Inflammatory macrophage treated with lipopolysaccharide for 4 hours (primary cell): Measurements from ENCODE around the gene CD207.

Experiments used
- DNase-seq: peaks from one replicate; pipeline ENCODE4 v3.0.0-alpha.2; 2020

Gene CD207

GRCh38 chr2:70828914-70829824 lies 6.4 kb downstream of the CD207 start:
- DNase-seq = peak; percentile 58

- DNase-seq = no peak
These were observed 7.5 kb downstream of the CD207 start for GRCh38 chr2:70828115-70828514.

- peak; percentile 26 for DNase-seq
These were observed 8.2 kb downstream of the CD207 start for GRCh38 chr2:70827388-70827787.

GRCh38 chr2:70826696-70827350 lies 8.8 kb downstream of the CD207 start:
- DNase-seq = peak; percentile 74

GRCh38 chr2:70823249-70823648 lies 12.4 kb downstream of the CD207 start:
- peak; percentile 73 for DNase-seq

GRCh38 chr2:70822843-70823242 lies 12.8 kb downstream of the CD207 start:
- no peak for DNase-seq

GRCh38 chr2:70820499-70820898 lies 15.1 kb downstream of the CD207 start, which contains the start of gene CLEC4F:
TSS of gene CLEC4F (minus strand) at chr2:70820599. CDS start at chr2:70820523, 76 bp downstream.
- DNase-seq = no peak

- no peak for DNase-seq
These were observed 18.2 kb downstream of the CD207 start for GRCh38 chr2:70817284-70817954.

GRCh38 chr2:70816726-70817125 lies 18.9 kb downstream of the CD207 start:
- DNase-seq = no peak

- no peak for DNase-seq
These were observed 26.3 kb downstream of the CD207 start for GRCh38 chr2:70808983-70809958.

- DNase-seq = no peak
These were observed 27.8 kb downstream of the CD207 start for GRCh38 chr2:70807828-70808118.

GRCh38 chr2:70807102-70807827 lies 28.4 kb downstream of the CD207 start:
- no peak for DNase-seq

GRCh38 chr2:70806620-70807019 lies 29.0 kb downstream of the CD207 start:
- peak; percentile 2 for DNase-seq

GRCh38 chr2:70806013-70806412 lies 29.6 kb downstream of the CD207 start:
- DNase-seq = no peak

GRCh38 chr2:70801607-70802263 lies 33.9 kb downstream of the CD207 start:
- no peak for DNase-seq

GRCh38 chr2:70799706-70800105 lies 35.9 kb downstream of the CD207 start:
- DNase-seq = no peak

GRCh38 chr2:70797996-70798395 lies 37.6 kb downstream of the CD207 start:
- DNase-seq = peak; percentile 63

GRCh38 chr2:70797506-70797905 lies 38.1 kb downstream of the CD207 start:
- DNase-seq = peak; percentile 46

- no peak for DNase-seq
These were observed 39.4 kb downstream of the CD207 start for GRCh38 chr2:70796262-70796661.

- no peak for DNase-seq
These were observed 40.2 kb downstream of the CD207 start for GRCh38 chr2:70795164-70795995.
